ENCODE results near the gene PDCD6IP.

DNA sequence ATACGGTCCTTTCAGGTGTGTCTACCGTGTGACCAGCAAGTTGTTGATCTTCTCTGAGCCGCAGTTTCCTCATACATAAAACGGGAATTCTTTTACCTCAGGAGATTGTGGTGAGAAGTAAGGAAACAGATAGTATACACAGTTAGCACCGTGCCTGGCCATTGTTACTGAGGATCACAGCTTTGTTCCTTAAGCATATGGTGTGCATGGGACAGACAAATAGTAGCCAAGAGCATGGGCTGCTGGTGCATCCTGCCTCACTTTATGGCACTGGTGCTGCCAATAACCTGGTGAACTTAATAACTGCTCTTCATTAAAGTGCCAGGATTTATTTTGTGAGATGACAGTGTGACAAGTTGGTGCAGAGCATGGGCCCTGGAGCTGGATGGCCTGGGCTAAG lies 86.3 kb downstream of the PDCD6IP start:
- TF ChIP-seq, protein P1, sequence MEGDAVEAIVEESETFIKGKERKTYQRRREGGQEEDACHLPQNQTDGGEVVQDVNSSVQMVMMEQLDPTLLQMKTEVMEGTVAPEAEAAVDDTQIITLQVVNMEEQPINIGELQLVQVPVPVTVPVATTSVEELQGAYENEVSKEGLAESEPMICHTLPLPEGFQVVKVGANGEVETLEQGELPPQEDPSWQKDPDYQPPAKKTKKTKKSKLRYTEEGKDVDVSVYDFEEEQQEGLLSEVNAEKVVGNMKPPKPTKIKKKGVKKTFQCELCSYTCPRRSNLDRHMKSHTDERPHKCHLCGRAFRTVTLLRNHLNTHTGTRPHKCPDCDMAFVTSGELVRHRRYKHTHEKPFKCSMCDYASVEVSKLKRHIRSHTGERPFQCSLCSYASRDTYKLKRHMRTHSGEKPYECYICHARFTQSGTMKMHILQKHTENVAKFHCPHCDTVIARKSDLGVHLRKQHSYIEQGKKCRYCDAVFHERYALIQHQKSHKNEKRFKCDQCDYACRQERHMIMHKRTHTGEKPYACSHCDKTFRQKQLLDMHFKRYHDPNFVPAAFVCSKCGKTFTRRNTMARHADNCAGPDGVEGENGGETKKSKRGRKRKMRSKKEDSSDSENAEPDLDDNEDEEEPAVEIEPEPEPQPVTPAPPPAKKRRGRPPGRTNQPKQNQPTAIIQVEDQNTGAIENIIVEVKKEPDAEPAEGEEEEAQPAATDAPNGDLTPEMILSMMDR (IDR thresholded peaks at IDR 0.05 in 8 of 11, conservative IDR thresholded peaks at IDR 0.05 in 3 of 11), result no peak
- no peak for TF ChIP-seq POLR2A (IDR thresholded peaks at IDR 0.05)
